Measurements from ENCODE around the gene DCDC2B. TPM values are rescaled to one million over a fixed set of nuclear protein-coding genes. Genes with fewer than 3 reads are reported as not detected.
A peak's percentile ranks its signal among the peaks of the same experiment; 100 is the strongest.
"Not testable (repeated sequence)": the region's sequence is repeated elsewhere in the genome, so short reads cannot be mapped to it uniquely, and the experiment has no call there.

Gene DCDC2B
- total RNA-seq, result not detected

GRCh38 chr1:32208891-32209328 lies at the start of gene DCDC2B:
Gene DCDC2B, plus strand, starts transcription at chr1:32209089. Its CDS starts 5 bp downstream, at chr1:32209094.
- Histone ChIP-seq H3K9me3 (no peaks in the 10 kb centered on the region), H3K4me1 (peaks cover 10 to 22% of the 10 kb centered on the region in 2 donors), H3K36me3 (no peaks in the 10 kb centered on the region), H3K27ac (peak within 1 kb of the TSS in 1 of 4 donors; percentile 5), H3K27me3 (no peaks in the 10 kb centered on the region), H3K4me3 (no peak within 1 kb of the TSS)
- TF ChIP-seq POLR2A (IDR thresholded peaks at IDR 0.05) (no peak), CTCF (IDR thresholded peaks at IDR 0.05 in 4 of 5, conservative IDR thresholded peaks at IDR 0.05 in 1 of 5) (no peak)
- intact Hi-C loops (cut with DNase I; ENCODE audit: low total_unique reads), result loop anchor here (10.0 kb wide), 1 partner anchor 274 kb away; the partner anchor contains the start of gene PTP4A2
- ATAC-seq (no peak), DNase-seq (peak in 1 of 2 donors; percentile 42)
- in situ Hi-C loops (cut with MboI; ENCODE audit: low sequenced_read_pairs in 4 of 4), result no loop called here

GRCh38 chr1:32159189-32159588 lies 49.7 kb upstream of the DCDC2B start:
- intact Hi-C loops (cut with DNase I; ENCODE audit: low total_unique reads), result no loop called here

GRCh38 chr1:32163405-32163804 lies 45.5 kb upstream of the DCDC2B start:
- in situ Hi-C loops (cut with MboI; ENCODE audit: low sequenced_read_pairs in 4 of 4), result no loop called here
- Histone ChIP-seq H3K27me3 (no peaks in the 10 kb centered on the region), H3K4me1 (peaks cover 0 to 10% of the 10 kb centered on the region in 2 donors), H3K9me3 (no peaks in the 10 kb centered on the region), H3K27ac (no peak overlapping the region), H3K36me3 (peaks cover 7 to 86% of the 10 kb centered on the region in 2 donors), H3K4me3 (no peak overlapping the region)
- DNase-seq (no peak), ATAC-seq (no peak)
- intact Hi-C loops (cut with DNase I; ENCODE audit: low total_unique reads), result no loop called here
- no peak for TF ChIP-seq POLR2A (IDR thresholded peaks at IDR 0.05)
- TF ChIP-seq CTCF (IDR thresholded peaks at IDR 0.05 in 4 of 5, conservative IDR thresholded peaks at IDR 0.05 in 1 of 5), result no peak

More at GRCh38 chr1:32159189-32159588, 49.7 kb upstream of the DCDC2B start:
- H3K4me3 ChIP-seq, result no peak overlapping the region
- no peaks in the 10 kb centered on the region for H3K27me3 ChIP-seq
- ATAC-seq (no peak), DNase-seq (no peak)
- TF ChIP-seq POLR2A (IDR thresholded peaks at IDR 0.05) (no peak), CTCF (IDR thresholded peaks at IDR 0.05 in 4 of 5, conservative IDR thresholded peaks at IDR 0.05 in 1 of 5) (no peak)
- H3K9me3 ChIP-seq, result no peaks in the 10 kb centered on the region
- H3K27ac ChIP-seq, result no peak overlapping the region
- H3K4me1 ChIP-seq, result no peaks in the 10 kb centered on the region
- H3K36me3 ChIP-seq, result peaks cover 18 to 82% of the 10 kb centered on the region in 2 donors
- in situ Hi-C loops (cut with MboI; ENCODE audit: low sequenced_read_pairs in 4 of 4), result no loop called here

- intact Hi-C loops (cut with DNase I; ENCODE audit: low total_unique reads); H3K27me3 ChIP-seq; H3K4me1 ChIP-seq; H3K4me3 ChIP-seq; in situ Hi-C loops (cut with MboI; ENCODE audit: low sequenced_read_pairs in 4 of 4); H3K9me3 ChIP-seq: not testable (repeated sequence)
- Histone ChIP-seq H3K36me3 (peaks cover 4 to 83% of the 10 kb centered on the region in 2 donors), H3K27ac (peak overlapping the region in 3 of 4 donors; percentile 27 to 77 (median 65))
- DNase-seq (peak in 1 of 2 donors; percentile 61), ATAC-seq (peak in 1 of 2 donors; percentile 75)
Measured at GRCh38 chr1:32165633-32166032, 43.3 kb upstream of the DCDC2B start.

GRCh38 chr1:32170991-32171390 lies 37.9 kb upstream of the DCDC2B start:
- no peak for DNase-seq
- in situ Hi-C loops (cut with MboI; ENCODE audit: low sequenced_read_pairs in 4 of 4), result no loop called here
- TF ChIP-seq CTCF (IDR thresholded peaks at IDR 0.05 in 4 of 5, conservative IDR thresholded peaks at IDR 0.05 in 1 of 5) (no peak), POLR2A (IDR thresholded peaks at IDR 0.05) (no peak)
- H3K4me3 ChIP-seq, result no peak overlapping the region
- intact Hi-C loops (cut with DNase I; ENCODE audit: low total_unique reads), result no loop called here
- H3K9me3 ChIP-seq, result no peaks in the 10 kb centered on the region
- peaks cover 0 to under 1% of the 10 kb centered on the region in 2 donors for H3K4me1 ChIP-seq
- peaks cover 0 to 78% of the 10 kb centered on the region in 2 donors for H3K36me3 ChIP-seq
- no peak for ATAC-seq
- H3K27ac ChIP-seq, result no peak overlapping the region
- no peaks in the 10 kb centered on the region for H3K27me3 ChIP-seq

Data from gastrocnemius medialis (tissue), 4 donors.